HS-5 (cell line): ENCODE measurements around the gene BCKDHA.
"Not testable (repeated sequence)": the region's sequence is repeated elsewhere in the genome, so short reads cannot be mapped to it uniquely, and the experiment has no call there.

Source experiments
- DNase-seq: peaks from one replicate; pipeline ENCODE4 v3.0.0-alpha.2; 2012; ENCODE audit warnings: low read depth

Gene BCKDHA

GRCh38 chr19:41366089-41366488 lies 31.5 kb upstream of the BCKDHA start:
- no peak for DNase-seq

- DNase-seq: peak; percentile 91
These were observed 29.7 kb upstream of the BCKDHA start for GRCh38 chr19:41367848-41368301.

GRCh38 chr19:41369769-41370168 lies 27.8 kb upstream of the BCKDHA start:
- DNase-seq: no peak

- not testable (repeated sequence) for DNase-seq
These were observed 26.5 kb upstream of the BCKDHA start for GRCh38 chr19:41371119-41371518.

GRCh38 chr19:41371541-41371940 lies 26.1 kb upstream of the BCKDHA start:
- no peak for DNase-seq

- DNase-seq: no peak
These were observed 25.1 kb upstream of the BCKDHA start for GRCh38 chr19:41372501-41372900.

GRCh38 chr19:41373993-41374392 lies 23.6 kb upstream of the BCKDHA start:
- no peak for DNase-seq

GRCh38 chr19:41376241-41376997 lies 21.2 kb upstream of the BCKDHA start, which contains the start of gene TMEM91:
TMEM91 (plus strand) TSS chr19:41376533; CDS start chr19:41378310, 1,777 bp downstream.
- no peak for DNase-seq

GRCh38 chr19:41376998-41377365 lies 20.6 kb upstream of the BCKDHA start:
- no peak for DNase-seq

GRCh38 chr19:41377977-41378709 lies 19.5 kb upstream of the BCKDHA start:
- no peak for DNase-seq

GRCh38 chr19:41381536-41381935 lies 16.1 kb upstream of the BCKDHA start:
- not testable (repeated sequence) for DNase-seq

GRCh38 chr19:41384351-41384750 lies 13.3 kb upstream of the BCKDHA start:
- DNase-seq: no peak

GRCh38 chr19:41386442-41386841 lies 11.2 kb upstream of the BCKDHA start:
- DNase-seq: no peak

- no peak for DNase-seq
These were observed 6.0 kb upstream of the BCKDHA start for GRCh38 chr19:41391618-41392017.

- DNase-seq: no peak
These were observed 4.8 kb upstream of the BCKDHA start for GRCh38 chr19:41392775-41393174.

GRCh38 chr19:41395355-41395754 lies 2.3 kb upstream of the BCKDHA start:
- no peak for DNase-seq

- DNase-seq: no peak
These were observed 416 bp downstream of the BCKDHA start for GRCh38 chr19:41398050-41398418.

- DNase-seq: no peak
These were observed 980 bp downstream of the BCKDHA start for GRCh38 chr19:41398598-41398997.

- DNase-seq: no peak
These were observed 1.5 kb downstream of the BCKDHA start for GRCh38 chr19:41399091-41399490.

GRCh38 chr19:41399525-41399924 lies 1.9 kb downstream of the BCKDHA start:
- no peak for DNase-seq

GRCh38 chr19:41401483-41401882 lies 3.9 kb downstream of the BCKDHA start:
- DNase-seq: no peak

GRCh38 chr19:41402010-41402409 lies 4.4 kb downstream of the BCKDHA start:
- DNase-seq: no peak

- no peak for DNase-seq
These were observed 5.8 kb downstream of the BCKDHA start for GRCh38 chr19:41403181-41403970.
